Astrocyte (in vitro differentiated cells and primary cell): ENCODE results near the gene ENOSF1.

Experiments
- EZH2 ChIP-seq: IDR thresholded peaks from 2 replicates; pipeline ENCODE4 v1.6.1; 2012; ENCODE audit warnings: mild to moderate bottlenecking, low read length, inconsistent platforms; ENCODE audit not compliant: insufficient read depth
- TF ChIP-seq, protein P1 (sequence below): IDR thresholded peaks from 2 replicates; pipeline ENCODE4 v1.5.1; 2011; ENCODE audit warnings: low read depth, mild to moderate bottlenecking, inconsistent platforms, low read length, moderate library complexity; ENCODE audit not compliant: insufficient read depth

GRCh38 chr18:683531-683930, 28.9 kb downstream of the ENOSF1 start:
- TF ChIP-seq, protein P1, sequence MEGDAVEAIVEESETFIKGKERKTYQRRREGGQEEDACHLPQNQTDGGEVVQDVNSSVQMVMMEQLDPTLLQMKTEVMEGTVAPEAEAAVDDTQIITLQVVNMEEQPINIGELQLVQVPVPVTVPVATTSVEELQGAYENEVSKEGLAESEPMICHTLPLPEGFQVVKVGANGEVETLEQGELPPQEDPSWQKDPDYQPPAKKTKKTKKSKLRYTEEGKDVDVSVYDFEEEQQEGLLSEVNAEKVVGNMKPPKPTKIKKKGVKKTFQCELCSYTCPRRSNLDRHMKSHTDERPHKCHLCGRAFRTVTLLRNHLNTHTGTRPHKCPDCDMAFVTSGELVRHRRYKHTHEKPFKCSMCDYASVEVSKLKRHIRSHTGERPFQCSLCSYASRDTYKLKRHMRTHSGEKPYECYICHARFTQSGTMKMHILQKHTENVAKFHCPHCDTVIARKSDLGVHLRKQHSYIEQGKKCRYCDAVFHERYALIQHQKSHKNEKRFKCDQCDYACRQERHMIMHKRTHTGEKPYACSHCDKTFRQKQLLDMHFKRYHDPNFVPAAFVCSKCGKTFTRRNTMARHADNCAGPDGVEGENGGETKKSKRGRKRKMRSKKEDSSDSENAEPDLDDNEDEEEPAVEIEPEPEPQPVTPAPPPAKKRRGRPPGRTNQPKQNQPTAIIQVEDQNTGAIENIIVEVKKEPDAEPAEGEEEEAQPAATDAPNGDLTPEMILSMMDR, result no peak
- TF ChIP-seq EZH2, result no peak
